Hepatocyte (in vitro differentiated cells): ENCODE data around the gene USHBP1.

Source experiments
- CTCF ChIP-seq: fragments of 200-600 bp; sonication (generic); IDR thresholded peaks from 2 replicates; pipeline ENCODE4 v1.5.1; 2016; ENCODE audit warnings: antibody characterized with exemption, mild to moderate bottlenecking; ENCODE audit not compliant: poor library complexity
- EZH2 ChIP-seq: fragments of 200-600 bp; sonication (generic); IDR thresholded peaks from 2 replicates; pipeline ENCODE4 v1.6.1; 2016; ENCODE audit warnings: antibody characterized with exemption, mild to moderate bottlenecking, borderline replicate concordance
- EZH2phosphoT487 ChIP-seq: fragments of 200-600 bp; sonication (generic); IDR thresholded peaks from one replicate; pipeline ENCODE4 v1.6.1; 2018; ENCODE audit warnings: antibody characterized with exemption, mild to moderate bottlenecking, low read depth, moderate library complexity; ENCODE audit not compliant: unreplicated experiment, severe bottlenecking

- TF ChIP-seq CTCF (no peak), EZH2phosphoT487 (no peak), EZH2 (no peak)
These were observed 24.9 kb upstream of the USHBP1 start for GRCh38 chr19:17289489-17289888.
